Liver (tissue), 9 donors: ENCODE data around the gene ZNF70. TPM values are rescaled to one million over a fixed set of nuclear protein-coding genes. Genes with fewer than 3 reads are reported as not detected.

Experiments used
- DNase-seq: peaks from one replicate; pipeline ENCODE4 v3.0.0-alpha.2; 2017; ENCODE audit warnings: low spot score
- H3K27ac ChIP-seq, 2 donors: one replicate each; pipeline ENCODE4 v1.7.0; 2013; ENCODE audit warnings: inconsistent platforms in 2 of 2, low read length in 2 of 2, control low read depth in 1 of 2, low read depth in 1 of 2, mild to moderate bottlenecking in 1 of 2
- H3K27me3 ChIP-seq, 4 donors: one replicate each; pipeline versions ENCODE4 v1.6.1 to v1.7.0; 2013; ENCODE audit warnings: low read length in 3 of 4, inconsistent platforms in 1 of 4, mild to moderate bottlenecking in 1 of 4, moderate library complexity in 1 of 4; ENCODE audit not compliant: control insufficient read depth in 4 of 4, insufficient read depth in 4 of 4
- H3K36me3 ChIP-seq, 4 donors: one replicate each; pipeline versions ENCODE4 v1.6.1 to v1.7.0; 2013; ENCODE audit warnings: low read length in 3 of 4, mild to moderate bottlenecking in 3 of 4, low read depth in 1 of 4, moderate library complexity in 1 of 4; ENCODE audit not compliant: control insufficient read depth in 4 of 4, insufficient read depth in 3 of 4
- H3K4me1 ChIP-seq, 4 donors: one replicate each; pipeline versions ENCODE4 v1.6.1 to v1.7.0; 2013; ENCODE audit warnings: low read length in 3 of 4, mild to moderate bottlenecking in 3 of 4, moderate library complexity in 1 of 4; ENCODE audit not compliant: control insufficient read depth in 4 of 4, insufficient read depth in 4 of 4
- H3K4me3 ChIP-seq, 3 donors: one replicate each; pipeline versions ENCODE4 v1.6.1 to v1.7.0; 2013; ENCODE audit warnings: low read length in 3 of 3, control low read depth in 1 of 3, low read depth in 1 of 3, mild to moderate bottlenecking in 1 of 3
- H3K9ac ChIP-seq, 2 donors: one replicate each; pipeline ENCODE4 v1.7.0; 2013; ENCODE audit warnings: low read length in 2 of 2, mild to moderate bottlenecking in 2 of 2, moderate library complexity in 2 of 2, control low read depth in 1 of 2, low read depth in 1 of 2
- H3K9me3 ChIP-seq, 4 donors: one replicate each; pipeline versions ENCODE4 v1.6.1 to v1.7.0; 2013; ENCODE audit warnings: low read length in 3 of 4; ENCODE audit not compliant: control insufficient read depth in 4 of 4
- CTCF ChIP-seq: fragments of 150-350 bp; IDR thresholded peaks from 2 replicates; pipeline ENCODE4 v1.5.1; 2017; ENCODE audit warnings: improper control_type of control experiment, low read depth, low read length; ENCODE audit not compliant: missing input control
- EGR1 ChIP-seq, 2 donors: IDR thresholded peaks; 2 replicates each; pipeline ENCODE4 v1.6.1; 2016 to 2018; ENCODE audit warnings: antibody characterized with exemption in 2 of 2, low read depth in 2 of 2
- FOXA1 ChIP-seq: IDR thresholded peaks from 2 replicates; pipeline ENCODE4 v1.6.1; 2016; ENCODE audit warnings: antibody characterized with exemption
- FOXA2 ChIP-seq: IDR thresholded peaks from 2 replicates; pipeline ENCODE4 v1.6.1; 2016; ENCODE audit warnings: antibody characterized with exemption
- GABPA ChIP-seq, 2 donors: IDR thresholded peaks in 1 of 2; conservative IDR thresholded peaks in 1 of 2; 2 replicates each; pipeline ENCODE4 v1.6.1; 2016; ENCODE audit warnings: antibody characterized with exemption in 2 of 2, mild to moderate bottlenecking in 1 of 2, moderate library complexity in 1 of 2
- HNF4A ChIP-seq, 2 donors: conservative IDR thresholded peaks; 2 replicates each; pipeline ENCODE4 v1.6.1; 2016; ENCODE audit warnings: antibody characterized with exemption in 2 of 2, mild to moderate bottlenecking in 2 of 2
- HNF4G ChIP-seq: IDR thresholded peaks from 2 replicates; pipeline ENCODE4 v1.6.1; 2016; ENCODE audit warnings: antibody characterized with exemption
- JUND ChIP-seq, 2 donors: IDR thresholded peaks; 2 replicates each; pipeline ENCODE4 v1.6.1; 2016; ENCODE audit warnings: antibody characterized with exemption in 2 of 2
- NR2F2 ChIP-seq: IDR thresholded peaks from 2 replicates; pipeline ENCODE4 v1.6.1; 2016; ENCODE audit warnings: antibody characterized with exemption
- RAD21 ChIP-seq, 2 donors: IDR thresholded peaks; 2 replicates each; pipeline ENCODE4 v1.6.1; 2016; ENCODE audit warnings: antibody characterized with exemption in 2 of 2, mild to moderate bottlenecking in 2 of 2
- REST ChIP-seq: IDR thresholded peaks from 2 replicates; pipeline ENCODE4 v1.6.1; 2016; ENCODE audit warnings: antibody characterized with exemption, mild to moderate bottlenecking
- RXRA ChIP-seq, 2 donors: IDR thresholded peaks; 2 replicates each; pipeline ENCODE4 v1.6.1; 2017 to 2018; ENCODE audit warnings: antibody characterized with exemption in 2 of 2, mild to moderate bottlenecking in 1 of 2
- SP1 ChIP-seq: IDR thresholded peaks from 2 replicates; pipeline ENCODE4 v1.6.1; 2018; ENCODE audit warnings: antibody characterized with exemption, mild to moderate bottlenecking
- TAF1 ChIP-seq: conservative IDR thresholded peaks from 2 replicates; pipeline ENCODE4 v1.6.1; 2016; ENCODE audit warnings: antibody characterized with exemption, mild to moderate bottlenecking
- YY1 ChIP-seq: IDR thresholded peaks from 2 replicates; pipeline ENCODE4 v1.6.1; 2016; ENCODE audit warnings: antibody characterized with exemption, mild to moderate bottlenecking
- ZBTB33 ChIP-seq: IDR thresholded peaks from 2 replicates; pipeline ENCODE4 v1.6.1; 2016; ENCODE audit warnings: antibody characterized with exemption
- WGBS: extraction: QIAGEN DNeasy Blood & Tissue Kit; methylation state at CpG from one replicate; pipeline ENCODE4 v1.1.7; 2013; 5-methylcytosine and 5-hydroxymethylcytosine counted together
- polyA plus RNA-seq, 2 donors: library from polyadenylated mRNA; stranded (reverse) in 1 of 2; unstranded in 1 of 2; fragments of 200-250 nt in 1 of 2; fragments of >200 nt in 1 of 2; fragmentation: Nextera tagmentation in 1 of 2; extraction: Ambion mirVana in 1 of 2; gene quantifications; one replicate each; pipeline versions ENCODE4 v1.2.1 to v1.2.3, GENCODE V29; 2013 to 2015
- total RNA-seq, 2 donors: library from RNA; depleted of rRNA; stranded (reverse); fragments of >200 nt; gene quantifications; one replicate each; pipeline ENCODE4 v1.2.3, GENCODE V29; 2014
- TF ChIP-seq, protein P1 (sequence below): IDR thresholded peaks from 2 replicates; pipeline ENCODE4 v1.6.1; 2016; ENCODE audit warnings: antibody characterized with exemption
- TF ChIP-seq, protein P2 (sequence below): IDR thresholded peaks from 2 replicates; pipeline ENCODE4 v1.6.1; 2016; ENCODE audit warnings: antibody characterized with exemption
- donor health status: healthy.
- donor health status: healthy.
- donor health status: healthy.
- donor health status: healthy.
- donor health status: healthy.

ZNF70 gene
- total and polyA plus RNA-seq, 4 donors, result 0.14 to 1.9 (median 0.68) TPM

- H3K9ac ChIP-seq, result no peak within 1 kb of the TSS
- 90% methylated on average over 14 of the region's 14 CpGs for WGBS
- no peak within 1 kb of the TSS for H3K27ac ChIP-seq
- TF ChIP-seq, protein P1, sequence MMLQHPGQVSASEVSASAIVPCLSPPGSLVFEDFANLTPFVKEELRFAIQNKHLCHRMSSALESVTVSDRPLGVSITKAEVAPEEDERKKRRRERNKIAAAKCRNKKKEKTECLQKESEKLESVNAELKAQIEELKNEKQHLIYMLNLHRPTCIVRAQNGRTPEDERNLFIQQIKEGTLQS, result no peak
- TF ChIP-seq HNF4A (conservative IDR thresholded peaks at IDR 0.05) (no peak), RXRA (IDR thresholded peaks at IDR 0.05) (no peak), GABPA (IDR thresholded peaks at IDR 0.05 in 1 of 2, conservative IDR thresholded peaks at IDR 0.05 in 1 of 2) (no peak), RAD21 (IDR thresholded peaks at IDR 0.05) (no peak), HNF4G (no peak), JUND (IDR thresholded peaks at IDR 0.05) (no peak), CTCF (no peak), SP1 (no peak), ZBTB33 (no peak), TAF1 (no peak), EGR1 (IDR thresholded peaks at IDR 0.05; ENCODE audit: low read depth in 2 of 2) (no peak), FOXA1 (no peak), YY1 (no peak), NR2F2 (no peak), FOXA2 (no peak), REST (no peak)
- TF ChIP-seq, protein P2, sequence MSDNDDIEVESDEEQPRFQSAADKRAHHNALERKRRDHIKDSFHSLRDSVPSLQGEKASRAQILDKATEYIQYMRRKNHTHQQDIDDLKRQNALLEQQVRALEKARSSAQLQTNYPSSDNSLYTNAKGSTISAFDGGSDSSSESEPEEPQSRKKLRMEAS, result no peak
- H3K4me1 ChIP-seq, result peaks cover 0 to 10% (median 2%) of the 10 kb centered on the region in 4 donors
- no peaks in the 10 kb centered on the region for H3K36me3 ChIP-seq
- no peak within 1 kb of the TSS for H3K4me3 ChIP-seq
- no peaks in the 10 kb centered on the region for H3K9me3 ChIP-seq
- H3K27me3 ChIP-seq, result no peaks in the 10 kb centered on the region
- DNase-seq, result no peak
Observed at GRCh38 chr22:23754220-23754919, 3.5 kb upstream of the ZNF70 start, which contains the start of gene VPREB3. VPREB3 (minus strand) TSS chr22:23754425; CDS start chr22:23754363, 62 bp downstream.
